Activated CD4-positive, alpha-beta T cell treated with anti-CD3 and anti-CD28 coated beads for 48 hours (primary cell): Measurements from ENCODE around the gene PLEKHG1.

Experiments used
- DNase-seq: peaks from one replicate; pipeline ENCODE4 v3.0.0-alpha.2; 2020

Gene PLEKHG1

DNA sequence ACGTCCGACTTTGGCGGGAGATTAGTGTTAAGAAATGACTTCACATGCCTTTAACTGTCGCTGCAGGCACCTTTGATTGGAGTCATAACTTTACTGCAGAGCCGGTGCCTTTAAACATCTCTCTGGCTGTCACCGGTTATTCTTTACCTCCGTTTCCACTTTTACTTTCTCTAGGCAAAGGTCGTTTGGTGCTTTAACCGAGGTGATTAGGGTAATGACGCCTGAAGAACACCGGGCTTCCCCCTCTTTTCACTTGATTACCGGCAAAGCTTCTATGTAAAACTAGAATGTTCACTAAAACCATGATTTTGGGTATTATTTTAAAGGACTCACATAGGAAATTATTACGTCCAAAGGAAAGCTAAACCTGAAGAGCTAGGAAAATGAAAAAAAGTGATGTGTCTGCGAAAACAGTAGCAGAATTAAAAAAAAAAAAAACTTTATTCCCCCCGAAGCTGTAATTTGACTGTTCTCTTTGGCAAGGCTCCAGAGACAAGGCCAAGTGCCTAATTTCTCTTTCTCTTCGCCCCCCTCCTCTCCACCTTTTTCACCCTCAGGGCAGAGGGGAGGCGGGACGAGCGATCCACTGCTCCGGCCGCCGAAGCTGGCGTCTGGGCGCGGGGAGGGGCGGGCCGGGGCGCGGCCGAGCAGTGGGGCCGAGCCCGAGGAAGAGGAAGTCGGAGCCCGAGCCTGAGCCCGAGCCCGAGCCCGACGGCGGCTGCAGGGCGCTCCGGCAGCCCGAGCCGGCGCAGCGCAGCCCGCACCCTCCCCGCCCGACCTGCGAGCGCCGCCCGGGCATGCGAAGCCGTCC lies at the start of gene PLEKHG1:
PLEKHG1 (plus strand) TSS at position 687 of the 811 bp plus-strand sequence. CDS start 133,797 bp downstream, outside the sequence.
- peak; percentile 71 for DNase-seq

GRCh38 chr6:150550244-150550643 lies 49.4 kb upstream of the PLEKHG1 start:
- no peak for DNase-seq

- no peak for DNase-seq
Measured at GRCh38 chr6:150557043-150557599, 42.6 kb upstream of the PLEKHG1 start.

GRCh38 chr6:150560004-150560883 lies 39.4 kb upstream of the PLEKHG1 start:
- no peak for DNase-seq

GRCh38 chr6:150560884-150561219 lies 38.8 kb upstream of the PLEKHG1 start:
- DNase-seq = no peak

GRCh38 chr6:150565945-150566344 lies 33.7 kb upstream of the PLEKHG1 start:
- DNase-seq = no peak

GRCh38 chr6:150566486-150566885 lies 33.2 kb upstream of the PLEKHG1 start:
- no peak for DNase-seq

DNA sequence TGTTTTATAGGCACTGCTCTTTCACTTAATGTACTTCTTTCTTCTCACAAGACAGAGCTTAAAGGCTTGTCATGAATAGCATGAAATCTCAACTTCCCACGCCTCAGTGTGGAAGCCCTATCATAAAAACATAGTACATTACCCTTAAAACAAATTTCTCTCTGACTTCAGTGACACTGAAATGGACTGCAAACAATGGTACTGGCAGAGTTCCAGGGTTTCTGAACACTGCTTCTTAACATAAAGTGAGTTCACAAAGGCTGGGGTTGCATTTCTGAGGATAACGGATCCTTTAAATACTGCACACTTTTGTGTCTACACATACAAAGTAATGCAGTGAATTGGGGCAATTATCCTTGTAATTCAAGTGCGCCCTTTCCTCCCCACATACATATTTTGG lies 32.3 kb upstream of the PLEKHG1 start:
- DNase-seq = no peak

DNA sequence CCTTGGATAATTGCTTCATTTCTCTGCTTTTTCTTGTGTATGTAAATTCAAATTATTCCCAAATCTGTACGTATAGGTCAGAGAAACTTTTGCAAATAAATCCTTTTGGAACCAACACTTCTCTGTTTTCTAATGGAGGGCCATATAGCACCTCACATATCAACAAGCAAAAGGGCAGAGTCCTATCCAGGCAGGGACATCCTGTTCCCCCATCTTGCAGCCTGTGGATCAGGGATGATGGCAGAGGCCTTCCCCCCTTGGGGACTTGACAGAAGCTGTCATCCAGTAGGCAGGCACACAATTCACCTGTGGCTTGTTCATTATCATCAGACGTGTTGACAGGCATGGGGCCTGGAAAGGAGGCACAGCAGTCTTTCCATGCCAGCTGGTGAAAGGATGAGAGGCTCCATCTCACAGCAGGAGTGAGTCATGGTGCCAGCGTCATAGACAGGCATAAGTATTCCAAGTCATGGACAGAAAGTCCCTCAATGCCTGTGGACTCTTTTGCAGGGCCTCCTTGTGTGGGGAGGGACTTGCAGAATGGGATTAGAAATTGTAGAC lies 31.8 kb upstream of the PLEKHG1 start:
- no peak for DNase-seq

DNA sequence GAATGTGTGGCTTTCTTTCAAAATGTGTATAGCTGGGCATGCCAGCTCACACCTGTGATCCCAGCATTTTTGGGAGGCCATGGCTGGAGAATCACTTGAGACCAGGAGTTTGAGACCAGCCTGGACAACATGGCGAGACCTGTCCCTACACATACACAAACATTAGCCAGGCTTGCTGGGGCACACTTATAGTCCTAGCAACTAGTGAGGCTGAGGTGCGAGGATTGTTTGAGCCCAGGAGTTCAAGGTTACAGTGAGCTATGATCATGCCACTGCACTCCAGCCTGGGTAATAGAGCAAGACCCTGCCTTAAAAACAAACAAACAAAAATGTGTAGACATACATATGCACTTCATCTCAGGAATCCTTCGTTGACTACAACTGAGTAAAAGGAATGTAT lies 31.1 kb upstream of the PLEKHG1 start:
- no peak for DNase-seq

GRCh38 chr6:150569161-150569560 lies 30.5 kb upstream of the PLEKHG1 start:
- no peak for DNase-seq

- no peak for DNase-seq
Measured at GRCh38 chr6:150573041-150573681, 26.5 kb upstream of the PLEKHG1 start.

DNA sequence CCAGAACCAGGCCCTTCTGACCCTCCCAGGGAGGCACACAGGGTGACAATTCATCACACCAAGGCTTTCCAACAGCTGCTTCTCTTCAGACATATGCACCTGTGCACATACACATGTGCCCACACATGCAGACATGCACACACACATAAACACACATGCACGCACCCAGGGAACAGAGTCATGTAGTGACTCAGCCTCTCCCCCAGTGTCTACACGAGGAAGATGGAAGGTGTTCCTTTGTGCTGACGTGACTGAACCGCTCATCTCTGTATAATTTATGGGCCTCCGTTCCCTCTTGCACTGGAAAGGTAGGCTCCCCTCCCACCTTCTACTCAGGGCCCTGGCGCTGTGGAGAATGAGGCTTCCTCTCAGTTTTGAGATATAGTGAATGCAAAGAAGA lies 23.8 kb upstream of the PLEKHG1 start:
- DNase-seq = no peak

DNA sequence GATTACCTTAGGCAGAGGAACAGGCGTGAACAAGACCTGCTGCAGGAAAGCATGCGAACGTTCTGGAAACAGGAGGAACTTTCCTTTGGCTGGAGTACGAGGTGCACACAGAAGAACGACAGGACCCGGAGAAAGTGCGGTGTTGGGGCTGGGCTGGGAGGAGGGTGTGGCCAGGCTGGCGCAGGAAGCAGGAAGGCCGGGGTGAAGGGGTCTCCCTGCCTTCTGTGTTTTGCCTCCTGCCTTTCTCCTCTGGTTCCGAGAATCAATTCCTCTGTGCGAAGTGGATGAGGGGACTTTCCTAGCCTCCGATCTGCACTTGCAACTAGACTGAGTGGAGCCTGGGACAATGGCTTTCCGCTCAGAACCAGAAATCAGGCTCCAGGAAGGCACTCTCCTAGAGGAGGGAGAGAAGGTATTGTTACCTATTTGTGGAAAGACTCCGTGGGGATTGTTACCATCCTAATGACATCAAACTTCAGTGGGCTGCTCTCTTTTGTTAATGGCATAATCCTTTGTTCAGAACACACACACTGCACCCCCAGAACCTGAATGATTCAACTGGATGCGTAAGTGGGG lies 22.9 kb upstream of the PLEKHG1 start:
- no peak for DNase-seq

DNA sequence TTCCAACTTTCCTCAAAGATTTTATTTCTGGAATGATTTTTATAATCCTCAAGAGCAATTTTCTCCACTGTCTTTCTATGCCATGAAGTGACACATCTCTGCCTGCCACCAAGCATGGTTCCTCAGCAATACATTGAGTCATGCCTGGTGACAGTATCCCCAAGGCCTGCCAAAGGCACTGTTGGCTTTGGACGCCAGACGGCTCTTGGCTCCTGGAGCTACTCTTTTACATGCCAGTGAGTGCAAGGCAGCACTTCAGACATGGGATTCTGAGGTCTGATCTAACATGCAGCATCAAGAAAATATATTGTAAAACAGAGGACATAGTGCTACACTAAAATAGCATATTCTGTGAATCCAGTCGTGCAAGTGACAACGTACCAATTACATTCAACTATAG lies 20.1 kb upstream of the PLEKHG1 start:
- DNase-seq = no peak

DNA sequence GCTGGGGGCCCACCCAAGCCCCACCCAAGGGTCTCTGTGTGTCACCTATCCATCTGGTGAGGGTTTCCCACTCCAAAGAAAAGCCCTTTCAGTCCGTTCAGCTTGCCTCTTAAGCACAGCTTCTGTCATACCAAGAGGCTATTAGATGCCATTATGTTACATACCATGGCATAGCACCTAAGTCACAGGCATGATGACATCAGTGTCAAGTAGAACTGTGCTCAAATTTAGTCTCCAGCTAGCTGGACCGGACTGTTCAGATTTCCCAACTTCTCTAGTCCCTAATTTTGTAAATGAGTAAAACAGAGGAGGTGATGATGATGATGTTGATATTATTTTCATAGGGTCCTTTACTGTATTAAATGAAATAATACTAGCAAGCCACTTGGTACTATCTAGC lies 19.2 kb upstream of the PLEKHG1 start:
- no peak for DNase-seq

- no peak for DNase-seq
Measured at GRCh38 chr6:150584065-150584464, 15.6 kb upstream of the PLEKHG1 start.

DNA sequence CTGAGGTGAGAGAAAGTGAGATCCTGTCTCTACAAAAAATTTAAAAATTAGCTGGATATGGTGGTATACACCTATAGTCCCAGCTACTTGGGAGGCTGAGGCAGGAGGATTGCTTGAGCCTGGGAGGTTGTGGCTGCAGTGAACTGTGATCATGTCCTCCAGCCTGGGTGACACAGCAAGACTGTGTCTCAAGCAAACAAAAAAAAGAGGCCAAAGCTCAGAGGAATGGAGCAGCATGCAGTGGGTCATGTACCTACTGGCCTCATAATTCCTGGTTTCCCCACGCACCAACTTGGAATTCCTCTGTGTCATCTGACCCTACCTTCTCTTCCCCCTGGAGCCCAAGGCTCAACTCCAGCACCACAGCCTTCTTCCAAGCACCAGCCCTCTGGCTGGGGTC lies 15.1 kb upstream of the PLEKHG1 start:
- DNase-seq = no peak

GRCh38 chr6:150586850-150587359 lies 12.8 kb upstream of the PLEKHG1 start:
- no peak for DNase-seq

- no peak for DNase-seq
Measured at GRCh38 chr6:150587637-150588036, 12.0 kb upstream of the PLEKHG1 start.

- DNase-seq = no peak
Measured at GRCh38 chr6:150588888-150589499, 10.7 kb upstream of the PLEKHG1 start.

DNA sequence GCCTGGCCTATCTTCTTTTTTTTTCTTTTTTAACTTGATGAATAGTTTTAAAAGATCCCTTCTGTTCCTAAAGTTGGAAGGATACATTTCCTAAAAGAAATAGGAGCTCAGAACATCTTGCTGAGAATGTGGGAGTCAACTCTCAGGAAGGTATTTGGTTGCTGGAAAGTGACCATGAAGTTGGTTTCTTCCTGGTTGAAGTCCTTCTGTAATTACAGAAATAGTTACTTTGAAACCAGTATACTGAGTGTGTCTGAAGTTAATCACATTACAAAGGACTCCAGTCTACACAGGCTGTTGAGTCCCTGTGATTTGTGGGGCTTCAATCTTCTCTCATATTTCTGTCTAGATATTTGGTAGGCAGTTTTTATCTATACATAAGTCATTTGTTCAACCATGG lies 9.8 kb upstream of the PLEKHG1 start:
- no peak for DNase-seq
